Keratinocyte (primary cell): ENCODE measurements around the gene ITPKB.

Experiments used
- EZH2 ChIP-seq: IDR thresholded peaks from one replicate; pipeline ENCODE4 v1.6.1; 2012; ENCODE audit warnings: inconsistent platforms, mild to moderate bottlenecking, low read length, moderate library complexity
- TF ChIP-seq, protein P1 (sequence below), 3 experiments: IDR thresholded peaks in 1 of 3; conservative IDR thresholded peaks in 1 of 3; optimal IDR thresholded peaks in 1 of 3; 2 replicates in 2 of 3; 3 replicates in 1 of 3; pipeline versions ENCODE3 to v1.5.1; 2011; ENCODE audit warnings: low read length in 3 of 3, mild to moderate bottlenecking in 3 of 3, moderate library complexity in 2 of 3, control low read depth in 1 of 3, inconsistent platforms in 1 of 3; ENCODE audit not compliant: insufficient read depth in 2 of 3; ENCODE audit errors: extremely low read depth in 1 of 3

GRCh38 chr1:226652613-226653012 lies 86.5 kb downstream of the ITPKB start:
- no peak for TF ChIP-seq EZH2
- TF ChIP-seq, protein P1, sequence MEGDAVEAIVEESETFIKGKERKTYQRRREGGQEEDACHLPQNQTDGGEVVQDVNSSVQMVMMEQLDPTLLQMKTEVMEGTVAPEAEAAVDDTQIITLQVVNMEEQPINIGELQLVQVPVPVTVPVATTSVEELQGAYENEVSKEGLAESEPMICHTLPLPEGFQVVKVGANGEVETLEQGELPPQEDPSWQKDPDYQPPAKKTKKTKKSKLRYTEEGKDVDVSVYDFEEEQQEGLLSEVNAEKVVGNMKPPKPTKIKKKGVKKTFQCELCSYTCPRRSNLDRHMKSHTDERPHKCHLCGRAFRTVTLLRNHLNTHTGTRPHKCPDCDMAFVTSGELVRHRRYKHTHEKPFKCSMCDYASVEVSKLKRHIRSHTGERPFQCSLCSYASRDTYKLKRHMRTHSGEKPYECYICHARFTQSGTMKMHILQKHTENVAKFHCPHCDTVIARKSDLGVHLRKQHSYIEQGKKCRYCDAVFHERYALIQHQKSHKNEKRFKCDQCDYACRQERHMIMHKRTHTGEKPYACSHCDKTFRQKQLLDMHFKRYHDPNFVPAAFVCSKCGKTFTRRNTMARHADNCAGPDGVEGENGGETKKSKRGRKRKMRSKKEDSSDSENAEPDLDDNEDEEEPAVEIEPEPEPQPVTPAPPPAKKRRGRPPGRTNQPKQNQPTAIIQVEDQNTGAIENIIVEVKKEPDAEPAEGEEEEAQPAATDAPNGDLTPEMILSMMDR (optimal IDR thresholded peaks at IDR 0.05 in 1 of 3, IDR thresholded peaks at IDR 0.05 in 1 of 3, conservative IDR thresholded peaks at IDR 0.05 in 1 of 3; ENCODE audit: extremely low read depth in 1 of 3, insufficient read depth in 2 of 3, low read length in 3 of 3), result no peak
